Common myeloid progenitor, CD34-positive (primary cell): ENCODE measurements around the gene HSPH1.

Experiments used
- CTCF ChIA-PET: fragments of 350-600 bp; sonication (Branson Sonifier 250); formaldehyde crosslinking; loops from one replicate; lab custom pipeline; 2021; ENCODE audit warnings: antibody characterized with exemption; lab: Charles Lee
- POLR2A ChIA-PET: fragments of 350-600 bp; sonication (Branson Sonifier 250); formaldehyde crosslinking; loops from one replicate; lab custom pipeline; 2021; ENCODE audit warnings: antibody characterized with exemption; lab: Charles Lee
- DNase-seq, 3 donors: peaks; one replicate each; pipeline versions ENCODE4 v3.0.0 to v3.0.0-alpha.2; 2013
- H3K27ac ChIP-seq, 2 experiments: 1 replicate in 1 of 2; 2 replicates in 1 of 2; pipeline ENCODE4 v1.7.0; 2013; ENCODE audit warnings: inconsistent platforms in 2 of 2, low read length in 2 of 2, mild to moderate bottlenecking in 2 of 2, low read depth in 1 of 2, moderate library complexity in 1 of 2; ENCODE audit not compliant: severe bottlenecking in 2 of 2, insufficient read depth in 1 of 2, poor library complexity in 1 of 2
- H3K27me3 ChIP-seq, 5 experiments: replicated peaks in 2 of 5; 1 replicate in 3 of 5; 2 replicates in 2 of 5; pipeline versions ENCODE4 v1.6.1 to v1.7.0; 2013; ENCODE audit warnings: low read length in 4 of 5, mild to moderate bottlenecking in 2 of 5, moderate library complexity in 2 of 5, inconsistent platforms in 1 of 5; ENCODE audit not compliant: insufficient read depth in 5 of 5, control insufficient read depth in 4 of 5
- H3K36me3 ChIP-seq, 4 experiments: 1 replicate in 2 of 4; 2 replicates in 2 of 4; pipeline versions ENCODE4 v1.6.1 to v1.7.0; 2013; ENCODE audit warnings: low read length in 3 of 4, control low read depth in 1 of 4, mild to moderate bottlenecking in 1 of 4; ENCODE audit not compliant: control insufficient read depth in 4 of 4, insufficient read depth in 4 of 4
- H3K4me1 ChIP-seq, 4 experiments: 1 replicate in 3 of 4; 2 replicates in 1 of 4; pipeline versions ENCODE4 v1.6.1 to v1.7.1; 2013; ENCODE audit warnings: low read length in 3 of 4, mild to moderate bottlenecking in 3 of 4, control low read depth in 1 of 4, inconsistent platforms in 1 of 4, moderate library complexity in 1 of 4; ENCODE audit not compliant: control insufficient read depth in 4 of 4, insufficient read depth in 4 of 4; ENCODE audit errors: control extremely low read depth in 1 of 4
- H3K4me3 ChIP-seq, 7 experiments: 1 replicate in 4 of 7; 2 replicates in 3 of 7; pipeline versions ENCODE4 v1.5.1 to v1.7.0; 2013; ENCODE audit warnings: mild to moderate bottlenecking in 7 of 7, low read length in 6 of 7, moderate library complexity in 6 of 7, inconsistent platforms in 2 of 7, low read depth in 2 of 7, control low read depth in 1 of 7; ENCODE audit not compliant: insufficient read depth in 4 of 7, control insufficient read depth in 1 of 7; ENCODE audit errors: extremely low read depth in 1 of 7
- H3K9me3 ChIP-seq, 5 experiments: 1 replicate in 4 of 5; 2 replicates in 1 of 5; pipeline versions ENCODE4 v1.6.1 to v1.7.1; 2013; ENCODE audit warnings: low read length in 4 of 5, mild to moderate bottlenecking in 2 of 5, inconsistent platforms in 1 of 5, low read depth in 1 of 5, moderate library complexity in 1 of 5; ENCODE audit not compliant: control insufficient read depth in 4 of 5, insufficient read depth in 2 of 5; ENCODE audit errors: control extremely low read depth in 1 of 5
- WGBS: methylation state at CpG from one replicate; pipeline ENCODE4 v1.1.5; 2013; ENCODE audit not compliant: insufficient coverage; 5-methylcytosine and 5-hydroxymethylcytosine counted together

HSPH1 gene

GRCh38 chr13:31134039-31134711 lies 27.5 kb downstream of the HSPH1 start:
- peaks cover 16 to 34% (median 25%) of the 10 kb centered on the region in 4 experiments for H3K36me3 ChIP-seq
- ChIA-PET CTCF (interaction anchor here (1.0 kb wide), 1 partner anchor 10 kb away, joined by 3 read pairs; no protein-coding TSS in a partner anchor), POLR2A (no interaction called here)
- no peak overlapping the region for H3K4me3 ChIP-seq
- no peaks in the 10 kb centered on the region for H3K9me3 ChIP-seq
- no peaks in the 10 kb centered on the region for H3K4me1 ChIP-seq
- H3K27me3 ChIP-seq, result peaks cover 0 to 2% (median 0%) of the 10 kb centered on the region in 5 experiments
- 100% methylated on average over 2 of the region's 3 CpGs for WGBS
- DNase-seq, result no peak
- H3K27ac ChIP-seq, result no peak overlapping the region

GRCh38 chr13:31133621-31134020 lies 28.1 kb downstream of the HSPH1 start:
- Histone ChIP-seq H3K36me3 (peaks cover 12 to 29% (median 23%) of the 10 kb centered on the region in 4 experiments), H3K27me3 (peaks cover 0 to 2% (median 0%) of the 10 kb centered on the region in 5 experiments), H3K9me3 (no peaks in the 10 kb centered on the region), H3K27ac (no peak overlapping the region), H3K4me3 (no peak overlapping the region), H3K4me1 (no peaks in the 10 kb centered on the region)
- DNase-seq, result no peak
- 92% methylated on average over 5 of the region's 5 CpGs for WGBS
- CTCF ChIA-PET, result interaction anchor here (1.0 kb wide), 1 partner anchor 11 kb away, joined by 3 read pairs; no protein-coding TSS in a partner anchor
- POLR2A ChIA-PET, result no interaction called here

GRCh38 chr13:31131470-31131961 lies 30.2 kb downstream of the HSPH1 start:
- POLR2A ChIA-PET, result interaction anchor here (0.9 kb wide), 1 partner anchor 9 kb away, joined by 3 read pairs; no protein-coding TSS in a partner anchor
- CTCF ChIA-PET, result no interaction called here

GRCh38 chr13:31129419-31129818 lies 32.3 kb downstream of the HSPH1 start:
- Histone ChIP-seq H3K4me1 (no peaks in the 10 kb centered on the region), H3K36me3 (no peaks in the 10 kb centered on the region), H3K9me3 (peaks cover 0 to 3% (median 0%) of the 10 kb centered on the region in 5 experiments), H3K27ac (no peak overlapping the region), H3K4me3 (no peak overlapping the region), H3K27me3 (peaks cover 0 to 13% (median 2%) of the 10 kb centered on the region in 5 experiments)
- CTCF ChIA-PET, result interaction anchor here (1.2 kb wide), 1 partner anchor 11 kb away, joined by 3 read pairs; no protein-coding TSS in a partner anchor
- 72% methylated on average over 8 of the region's 8 CpGs for WGBS
- POLR2A ChIA-PET, result no interaction called here
- no peak for DNase-seq

More at GRCh38 chr13:31131470-31131961, 30.2 kb downstream of the HSPH1 start:
- H3K4me3 ChIP-seq, result no peak overlapping the region
- 93% methylated on average over 3 of the region's 6 CpGs for WGBS
- no peak overlapping the region for H3K27ac ChIP-seq
- no peak for DNase-seq
- peaks cover 0 to 2% (median 0%) of the 10 kb centered on the region in 5 experiments for H3K9me3 ChIP-seq
- H3K27me3 ChIP-seq, result peaks cover 0 to 2% (median 0%) of the 10 kb centered on the region in 5 experiments
- H3K36me3 ChIP-seq, result peaks cover 0 to 8% (median 5%) of the 10 kb centered on the region in 4 experiments
- no peaks in the 10 kb centered on the region for H3K4me1 ChIP-seq

- ChIA-PET POLR2A (interaction anchor here (0.7 kb wide), 2 partner anchors 192 to 293 kb away, joined by 3 to 4 read pairs; partner anchors contain the start of gene TEX26), CTCF (no interaction called here)
- no peaks in the 10 kb centered on the region for H3K36me3 ChIP-seq
- peaks cover 0 to 3% (median 0%) of the 10 kb centered on the region in 5 experiments for H3K9me3 ChIP-seq
- no peak overlapping the region for H3K4me3 ChIP-seq
- DNase-seq, result no peak
- 57% methylated on average over 6 of the region's 7 CpGs for WGBS
- no peak overlapping the region for H3K27ac ChIP-seq
- H3K4me1 ChIP-seq, result peaks cover 0 to 4% (median 0%) of the 10 kb centered on the region in 4 experiments
- H3K27me3 ChIP-seq, result peaks cover 0 to 22% (median 4%) of the 10 kb centered on the region in 5 experiments
These were observed 37.5 kb downstream of the HSPH1 start for GRCh38 chr13:31124204-31124603.

GRCh38 chr13:31122544-31123260 lies 39.0 kb downstream of the HSPH1 start:
- DNase-seq, result no peak
- Histone ChIP-seq H3K9me3 (peaks cover 0 to 3% (median 0%) of the 10 kb centered on the region in 5 experiments), H3K4me1 (peaks cover 0 to 4% (median 0%) of the 10 kb centered on the region in 4 experiments), H3K4me3 (no peak overlapping the region), H3K27ac (no peak overlapping the region), H3K36me3 (no peaks in the 10 kb centered on the region), H3K27me3 (peaks cover 0 to 24% (median 4%) of the 10 kb centered on the region in 5 experiments)
- POLR2A ChIA-PET, result no interaction called here
- 96% methylated on average over 8 of the region's 12 CpGs for WGBS
- CTCF ChIA-PET, result no interaction called here
